Neural progenitor cell (in vitro differentiated cells): ENCODE measurements around the gene FHOD1. TPM values are rescaled to one million over a fixed set of nuclear protein-coding genes. Genes with fewer than 3 reads are reported as not detected.

ENCODE experiments used
- DNase-seq: peaks from one replicate; pipeline ENCODE4 v3.0.0-alpha.2; 2016; ENCODE audit warnings: low spot score
- H2AFZ ChIP-seq: fragments of 200-600 bp; sonication (generic); replicated peaks from 2 replicates; pipeline ENCODE4 v1.6.1; 2016; ENCODE audit warnings: antibody characterized with exemption
- H3F3A ChIP-seq: fragments of 200-600 bp; sonication (generic); 2 replicates; pipeline ENCODE4 v1.6.1; 2016; ENCODE audit warnings: antibody characterized with exemption, low read depth
- H3K27ac ChIP-seq: fragments of 200-600 bp; sonication (generic); 2 replicates; pipeline ENCODE4 v1.5.1; 2016; ENCODE audit warnings: mild to moderate bottlenecking
- H3K27me3 ChIP-seq: fragments of 200-600 bp; sonication (generic); 2 replicates; pipeline ENCODE4 v1.6.1; 2016; ENCODE audit warnings: mild to moderate bottlenecking, moderate library complexity
- H3K36me3 ChIP-seq: fragments of 200-600 bp; sonication (generic); 2 replicates; pipeline ENCODE4 v1.5.1; 2016
- H3K4me1 ChIP-seq: fragments of 200-600 bp; sonication (generic); 2 replicates; pipeline ENCODE4 v1.6.1; 2016; ENCODE audit warnings: mixed run types
- H3K4me2 ChIP-seq: fragments of 200-600 bp; sonication (generic); 2 replicates; pipeline ENCODE4 v1.6.1; 2016
- H3K4me3 ChIP-seq: fragments of 200-600 bp; sonication (generic); 2 replicates; pipeline ENCODE4 v1.5.1; 2016
- H3K79me2 ChIP-seq: fragments of 200-600 bp; sonication (generic); 2 replicates; pipeline ENCODE4 v1.6.1; 2016; ENCODE audit warnings: low read depth
- H3K9ac ChIP-seq: fragments of 200-600 bp; sonication (generic); 2 replicates; pipeline ENCODE4 v1.6.1; 2016
- H3K9me3 ChIP-seq: fragments of 200-600 bp; sonication (generic); 2 replicates; pipeline ENCODE4 v1.5.1; 2016; ENCODE audit warnings: low read depth
- H4K20me1 ChIP-seq: fragments of 200-600 bp; sonication (generic); 2 replicates; pipeline ENCODE4 v1.6.1; 2016; ENCODE audit warnings: low read depth
- H3K27ac Mint-ChIP-seq: 3 replicates; pipeline ENCODE4 v1.8.0; 2021; ENCODE audit warnings: mixed read lengths
- H3K27me3 Mint-ChIP-seq: 2 replicates; pipeline ENCODE4 v1.8.0; 2022; ENCODE audit warnings: low read depth, mild to moderate bottlenecking, inconsistent platforms, moderate library complexity, mixed read lengths; ENCODE audit not compliant: insufficient read depth
- H3K36me3 Mint-ChIP-seq: 3 replicates; pipeline ENCODE4 v1.8.0; 2021; ENCODE audit warnings: mixed read lengths
- H3K4me1 Mint-ChIP-seq: 3 replicates; pipeline ENCODE4 v1.8.0; 2021; ENCODE audit warnings: mixed read lengths
- H3K4me3 Mint-ChIP-seq: 3 replicates; pipeline ENCODE4 v1.8.0; 2021; ENCODE audit warnings: mild to moderate bottlenecking, moderate library complexity, mixed read lengths
- H3K9me3 Mint-ChIP-seq: 3 replicates; pipeline ENCODE4 v1.8.0; 2020; ENCODE audit warnings: mixed read lengths
- EZH2 ChIP-seq: fragments of 200-600 bp; sonication (generic); IDR thresholded peaks from 2 replicates; pipeline ENCODE4 v1.6.1; 2017; ENCODE audit warnings: antibody characterized with exemption, mild to moderate bottlenecking, moderate library complexity
- EZH2phosphoT487 ChIP-seq: fragments of 200-600 bp; sonication (generic); IDR thresholded peaks from 2 replicates; pipeline ENCODE4 v1.6.1; 2017; ENCODE audit warnings: antibody characterized with exemption
- total RNA-seq: library from RNA; depleted of rRNA; stranded (reverse); fragments of >200 nt; gene quantifications from 2 replicates; pipeline ENCODE4 v1.2.3, GENCODE V29; 2015; ENCODE audit warnings: low replicate concordance
- TF ChIP-seq, protein P1 (sequence below): fragments of 200-600 bp; sonication (generic); IDR thresholded peaks from 2 replicates; pipeline ENCODE4 v1.5.1; 2017; ENCODE audit warnings: antibody characterized with exemption, mild to moderate bottlenecking

Gene FHOD1
- total RNA-seq, 1 donor from 2014 or later = 5.5 TPM

DNA sequence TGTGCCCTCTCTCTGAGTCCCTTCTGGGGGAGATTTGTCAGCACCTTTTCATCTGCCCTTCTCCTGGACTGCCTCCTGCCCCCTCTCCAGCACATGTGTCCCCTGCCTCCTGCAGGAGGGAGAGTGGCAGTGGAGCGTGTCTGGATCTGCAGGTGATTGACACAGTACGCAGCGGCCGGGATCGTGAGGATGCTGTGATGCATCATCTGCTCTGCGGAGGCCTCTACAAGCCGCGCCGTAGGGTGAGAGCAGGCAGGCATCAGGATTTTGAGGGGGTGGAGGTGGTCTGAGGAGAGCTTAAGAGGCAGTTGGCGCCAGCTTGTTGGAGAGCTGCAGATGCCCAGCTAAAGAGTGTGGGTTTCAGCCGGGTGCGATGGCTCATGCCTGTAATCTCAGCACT lies 12.4 kb upstream of the FHOD1 start:
- no peaks in the 10 kb centered on the region for H3K4me1 ChIP-seq
- H3K79me2 ChIP-seq = no peaks in the 10 kb centered on the region
- no peaks in the 10 kb centered on the region for H3F3A ChIP-seq
- no peak overlapping the region for H3K4me2 ChIP-seq
- H3K4me3 Mint-ChIP-seq = no peak overlapping the region
- H3K27me3 Mint-ChIP-seq = peaks cover 5% of the 10 kb centered on the region
- H3K36me3 Mint-ChIP-seq = no peaks in the 10 kb centered on the region
- H2AFZ ChIP-seq = no peak overlapping the region
- H3K9ac ChIP-seq = no peak overlapping the region
- no peak overlapping the region for H3K27ac Mint-ChIP-seq
- TF ChIP-seq EZH2phosphoT487 (no peak), EZH2 (no peak)
- TF ChIP-seq, protein P1, sequence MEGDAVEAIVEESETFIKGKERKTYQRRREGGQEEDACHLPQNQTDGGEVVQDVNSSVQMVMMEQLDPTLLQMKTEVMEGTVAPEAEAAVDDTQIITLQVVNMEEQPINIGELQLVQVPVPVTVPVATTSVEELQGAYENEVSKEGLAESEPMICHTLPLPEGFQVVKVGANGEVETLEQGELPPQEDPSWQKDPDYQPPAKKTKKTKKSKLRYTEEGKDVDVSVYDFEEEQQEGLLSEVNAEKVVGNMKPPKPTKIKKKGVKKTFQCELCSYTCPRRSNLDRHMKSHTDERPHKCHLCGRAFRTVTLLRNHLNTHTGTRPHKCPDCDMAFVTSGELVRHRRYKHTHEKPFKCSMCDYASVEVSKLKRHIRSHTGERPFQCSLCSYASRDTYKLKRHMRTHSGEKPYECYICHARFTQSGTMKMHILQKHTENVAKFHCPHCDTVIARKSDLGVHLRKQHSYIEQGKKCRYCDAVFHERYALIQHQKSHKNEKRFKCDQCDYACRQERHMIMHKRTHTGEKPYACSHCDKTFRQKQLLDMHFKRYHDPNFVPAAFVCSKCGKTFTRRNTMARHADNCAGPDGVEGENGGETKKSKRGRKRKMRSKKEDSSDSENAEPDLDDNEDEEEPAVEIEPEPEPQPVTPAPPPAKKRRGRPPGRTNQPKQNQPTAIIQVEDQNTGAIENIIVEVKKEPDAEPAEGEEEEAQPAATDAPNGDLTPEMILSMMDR = no peak
- no peak overlapping the region for H3K27ac ChIP-seq
- H3K4me3 ChIP-seq = no peak overlapping the region
- H4K20me1 ChIP-seq = no peaks in the 10 kb centered on the region
- no peaks in the 10 kb centered on the region for H3K27me3 ChIP-seq
- H3K4me1 Mint-ChIP-seq = peaks cover 5% of the 10 kb centered on the region
- H3K9me3 Mint-ChIP-seq = no peaks in the 10 kb centered on the region
- no peak for DNase-seq
- H3K36me3 ChIP-seq = no peaks in the 10 kb centered on the region
- H3K9me3 ChIP-seq = no peaks in the 10 kb centered on the region

GRCh38 chr16:67258161-67258835 lies 11.0 kb upstream of the FHOD1 start:
- Histone ChIP-seq H3K9ac (peak overlapping the region; percentile 49), H3K36me3 (no peaks in the 10 kb centered on the region), H3F3A (no peaks in the 10 kb centered on the region), H3K4me2 (no peak overlapping the region), H2AFZ (no peak overlapping the region), H4K20me1 (no peaks in the 10 kb centered on the region), H3K27me3 (no peaks in the 10 kb centered on the region), H3K9me3 (no peaks in the 10 kb centered on the region), H3K4me1 (no peaks in the 10 kb centered on the region), H3K79me2 (no peaks in the 10 kb centered on the region), H3K4me3 (no peak overlapping the region), H3K27ac (no peak overlapping the region)
- H3K4me1 Mint-ChIP-seq = peaks cover 5% of the 10 kb centered on the region
- no peak for TF ChIP-seq EZH2
- H3K27ac Mint-ChIP-seq = no peak overlapping the region
- no peaks in the 10 kb centered on the region for H3K9me3 Mint-ChIP-seq
- no peaks in the 10 kb centered on the region for H3K36me3 Mint-ChIP-seq
- DNase-seq = no peak
- no peak overlapping the region for H3K4me3 Mint-ChIP-seq
- peaks cover 4% of the 10 kb centered on the region for H3K27me3 Mint-ChIP-seq

DNA sequence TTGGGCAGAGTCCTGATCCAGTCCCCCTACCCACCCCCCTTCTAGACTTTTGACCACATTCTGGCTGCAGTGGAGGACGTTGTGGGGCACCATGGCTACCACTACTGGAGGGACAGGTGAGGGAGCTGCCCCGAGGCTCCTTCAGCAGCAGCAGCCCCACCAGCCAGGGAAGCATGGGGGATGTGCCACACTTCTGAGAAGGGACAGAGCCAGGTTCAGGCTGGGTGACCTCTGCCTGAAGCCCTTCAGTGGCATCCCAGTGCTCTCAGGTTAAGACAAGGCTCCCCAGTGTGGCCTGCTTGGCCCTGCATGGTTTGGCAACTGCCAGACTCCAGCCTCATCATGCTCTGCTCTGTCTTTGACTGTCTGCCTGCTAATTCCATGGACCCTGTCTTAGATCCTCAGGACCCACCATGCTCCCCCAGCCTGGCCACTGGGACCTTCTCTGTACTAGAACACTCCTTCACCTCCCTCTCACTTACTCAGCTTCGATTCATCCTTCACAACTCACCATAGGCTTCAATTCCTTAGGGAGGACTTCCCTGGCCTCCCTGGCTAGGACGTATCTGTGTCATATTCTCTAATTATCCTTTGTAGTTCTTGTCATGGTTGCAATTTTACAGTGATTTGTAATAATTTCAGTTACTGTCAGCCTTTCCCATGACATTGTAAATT lies 10.3 kb upstream of the FHOD1 start:
- no peaks in the 10 kb centered on the region for H3F3A ChIP-seq
- no peak overlapping the region for H3K4me3 Mint-ChIP-seq
- no peaks in the 10 kb centered on the region for H3K36me3 Mint-ChIP-seq
- H3K27me3 Mint-ChIP-seq = peaks cover 2% of the 10 kb centered on the region
- DNase-seq = no peak
- H4K20me1 ChIP-seq = no peaks in the 10 kb centered on the region
- no peaks in the 10 kb centered on the region for H3K9me3 Mint-ChIP-seq
- no peak overlapping the region for H3K27ac ChIP-seq
- H3K27me3 ChIP-seq = no peaks in the 10 kb centered on the region
- no peaks in the 10 kb centered on the region for H3K9me3 ChIP-seq
- no peak overlapping the region for H3K27ac Mint-ChIP-seq
- H3K79me2 ChIP-seq = no peaks in the 10 kb centered on the region
- no peaks in the 10 kb centered on the region for H3K36me3 ChIP-seq
- peak overlapping the region; percentile 49 for H3K9ac ChIP-seq
- no peak overlapping the region for H3K4me2 ChIP-seq
- peaks cover 5% of the 10 kb centered on the region for H3K4me1 Mint-ChIP-seq
- no peak overlapping the region for H3K4me3 ChIP-seq
- no peaks in the 10 kb centered on the region for H3K4me1 ChIP-seq
- TF ChIP-seq, protein P1 = no peak
- TF ChIP-seq EZH2phosphoT487 (no peak), EZH2 (no peak)
- H2AFZ ChIP-seq = no peak overlapping the region

GRCh38 chr16:67256701-67257230 lies 9.5 kb upstream of the FHOD1 start:
- no peak overlapping the region for H3K27ac ChIP-seq
- H3K9me3 Mint-ChIP-seq = no peaks in the 10 kb centered on the region
- TF ChIP-seq, protein P1 = no peak
- TF ChIP-seq EZH2 (no peak), EZH2phosphoT487 (no peak)
- H3K9ac ChIP-seq = no peak overlapping the region
- no peaks in the 10 kb centered on the region for H3K9me3 ChIP-seq
- H3K36me3 Mint-ChIP-seq = no peaks in the 10 kb centered on the region
- H3K4me3 Mint-ChIP-seq = no peak overlapping the region
- H3F3A ChIP-seq = no peaks in the 10 kb centered on the region
- H2AFZ ChIP-seq = no peak overlapping the region
- H3K36me3 ChIP-seq = no peaks in the 10 kb centered on the region
- H3K4me1 ChIP-seq = no peaks in the 10 kb centered on the region
- H3K27me3 Mint-ChIP-seq = peaks cover 2% of the 10 kb centered on the region
- no peaks in the 10 kb centered on the region for H3K27me3 ChIP-seq
- peaks cover 5% of the 10 kb centered on the region for H3K4me1 Mint-ChIP-seq
- H4K20me1 ChIP-seq = no peaks in the 10 kb centered on the region
- no peak overlapping the region for H3K4me3 ChIP-seq
- no peak overlapping the region for H3K27ac Mint-ChIP-seq
- DNase-seq = no peak
- H3K79me2 ChIP-seq = no peaks in the 10 kb centered on the region
- no peak overlapping the region for H3K4me2 ChIP-seq
